HG03066 (cell line): ENCODE results near the gene UGT1A5.
"Not testable (repeated sequence)": the region's sequence is repeated elsewhere in the genome, so short reads cannot be mapped to it uniquely, and the experiment has no call there.

Source experiments
- ATAC-seq: cut with Tn5 transposase; IDR thresholded peaks from one replicate; pipeline ENCODE4 v1.9.1; 2021; ENCODE audit warnings: low read depth; ENCODE audit not compliant: unreplicated experiment

The UGT1A5 gene

GRCh38 chr2:233745073-233745755, 32.5 kb downstream of the UGT1A5 start:
- no peak for ATAC-seq

- ATAC-seq: not testable (repeated sequence)
Measured at GRCh38 chr2:233745838-233746237, 33.1 kb downstream of the UGT1A5 start.

GRCh38 chr2:233746475-233747282, 34.0 kb downstream of the UGT1A5 start:
- ATAC-seq: no peak

- no peak for ATAC-seq
Measured at GRCh38 chr2:233747283-233747544, 34.5 kb downstream of the UGT1A5 start.

GRCh38 chr2:233750689-233751088, 38.0 kb downstream of the UGT1A5 start:
- ATAC-seq: not testable (repeated sequence)

- not testable (repeated sequence) for ATAC-seq
Measured at GRCh38 chr2:233751212-233752009, 38.7 kb downstream of the UGT1A5 start.

GRCh38 chr2:233754872-233755611, 42.3 kb downstream of the UGT1A5 start:
- ATAC-seq: no peak

- no peak for ATAC-seq
Measured at GRCh38 chr2:233756429-233757081, 43.8 kb downstream of the UGT1A5 start.

- no peak for ATAC-seq
Measured at GRCh38 chr2:233758141-233758540, 45.4 kb downstream of the UGT1A5 start.

- no peak for ATAC-seq
Measured at GRCh38 chr2:233758849-233759248, 46.1 kb downstream of the UGT1A5 start.

- no peak for ATAC-seq
Measured at GRCh38 chr2:233760043-233760442, 47.3 kb downstream of the UGT1A5 start, which contains the start of gene UGT1A1. UGT1A1 (plus strand) TSS chr2:233760270; CDS start chr2:233760288, 18 bp downstream.

GRCh38 chr2:233761040-233761769, 48.5 kb downstream of the UGT1A5 start:
- no peak for ATAC-seq

GRCh38 chr2:233764264-233764663, 51.6 kb downstream of the UGT1A5 start:
- ATAC-seq: no peak

- ATAC-seq: no peak
Measured at GRCh38 chr2:233764761-233765160, 52.1 kb downstream of the UGT1A5 start.

GRCh38 chr2:233766416-233766815, 53.7 kb downstream of the UGT1A5 start:
- no peak for ATAC-seq

GRCh38 chr2:233768076-233768475, 55.4 kb downstream of the UGT1A5 start:
- ATAC-seq: no peak

GRCh38 chr2:233769260-233769659, 56.6 kb downstream of the UGT1A5 start:
- no peak for ATAC-seq

- ATAC-seq: no peak
Measured at GRCh38 chr2:233772153-233772552, 59.4 kb downstream of the UGT1A5 start.

- no peak for ATAC-seq
Measured at GRCh38 chr2:233772583-233772982, 59.9 kb downstream of the UGT1A5 start.
